ENCODE measurements around the gene ADNP2.

ADNP2 gene

GRCh38 chr18:80074183-80074582, 34.9 kb upstream of the ADNP2 start:
- H3K27ac ChIP-seq = no peak overlapping the region
- H3K9me3 ChIP-seq (replicated peaks in 1 of 11) = no peaks in the 10 kb centered on the region; a peak in 1 of 22 replicates
- no peak for TF ChIP-seq Cebpa-rat (IDR thresholded peaks at IDR 0.05)
- no peaks in the 10 kb centered on the region; a peak in 1 of 22 replicates for H3K36me3 ChIP-seq
- H3K9ac ChIP-seq = no peak overlapping the region
- no peaks in the 10 kb centered on the region for H3K27me3 ChIP-seq
- H4K20me1 ChIP-seq = no peaks in the 10 kb centered on the region
- H3K4me1 ChIP-seq = no peaks in the 10 kb centered on the region
- H3K4me3 ChIP-seq = no peak overlapping the region
- H3K4me2 ChIP-seq = no peak overlapping the region

- H3K27me3 ChIP-seq = no peaks in the 10 kb centered on the region
- no peaks in the 10 kb centered on the region; a peak in 1 of 22 replicates for H3K9me3 ChIP-seq (replicated peaks in 1 of 11)
- H3K27ac ChIP-seq = no peak overlapping the region
- H3K4me2 ChIP-seq = no peak overlapping the region
- TF ChIP-seq Cebpa-rat (IDR thresholded peaks at IDR 0.05) = no peak
- H3K4me3 ChIP-seq = no peak overlapping the region
- H4K20me1 ChIP-seq = no peaks in the 10 kb centered on the region
- H3K4me1 ChIP-seq = no peaks in the 10 kb centered on the region
- H3K36me3 ChIP-seq = no peaks in the 10 kb centered on the region; a peak in 1 of 22 replicates
- no peak overlapping the region for H3K9ac ChIP-seq
Measured at GRCh38 chr18:80074697-80075096, 34.4 kb upstream of the ADNP2 start.

GRCh38 chr18:80075940-80076339, 33.1 kb upstream of the ADNP2 start:
- Histone ChIP-seq H4K20me1 (no peaks in the 10 kb centered on the region), H3K36me3 (no peaks in the 10 kb centered on the region; a peak in 1 of 22 replicates), H3K4me1 (no peaks in the 10 kb centered on the region), H3K4me3 (no peak overlapping the region), H3K27ac (no peak overlapping the region), H3K27me3 (no peaks in the 10 kb centered on the region), H3K9me3 (replicated peaks in 1 of 11) (no peaks in the 10 kb centered on the region; a peak in 1 of 22 replicates), H3K9ac (no peak overlapping the region), H3K4me2 (no peak overlapping the region)
- no peak for TF ChIP-seq Cebpa-rat (IDR thresholded peaks at IDR 0.05)

- TF ChIP-seq Cebpa-rat (IDR thresholded peaks at IDR 0.05) = no peak
- H3K4me2 ChIP-seq = no peak overlapping the region
- no peaks in the 10 kb centered on the region for H4K20me1 ChIP-seq
- no peaks in the 10 kb centered on the region; a peak in 1 of 22 replicates for H3K36me3 ChIP-seq
- no peaks in the 10 kb centered on the region; a peak in 1 of 22 replicates for H3K9me3 ChIP-seq (replicated peaks in 1 of 11)
- H3K4me1 ChIP-seq = no peaks in the 10 kb centered on the region
- no peak overlapping the region for H3K27ac ChIP-seq
- no peak overlapping the region for H3K9ac ChIP-seq
- H3K27me3 ChIP-seq = no peaks in the 10 kb centered on the region
- no peak overlapping the region for H3K4me3 ChIP-seq
Measured at GRCh38 chr18:80076379-80076778, 32.7 kb upstream of the ADNP2 start.

GRCh38 chr18:80077873-80078272, 31.2 kb upstream of the ADNP2 start:
- H3K4me2 ChIP-seq = no peak overlapping the region
- H3K4me1 ChIP-seq = no peaks in the 10 kb centered on the region
- no peak overlapping the region for H3K9ac ChIP-seq
- no peaks in the 10 kb centered on the region; a peak in 1 of 22 replicates for H3K9me3 ChIP-seq (replicated peaks in 1 of 11)
- no peaks in the 10 kb centered on the region for H4K20me1 ChIP-seq
- H3K36me3 ChIP-seq = no peaks in the 10 kb centered on the region; a peak in 1 of 22 replicates
- no peak for TF ChIP-seq Cebpa-rat (IDR thresholded peaks at IDR 0.05)
- no peak overlapping the region for H3K27ac ChIP-seq
- no peaks in the 10 kb centered on the region for H3K27me3 ChIP-seq
- no peak overlapping the region for H3K4me3 ChIP-seq

DNA sequence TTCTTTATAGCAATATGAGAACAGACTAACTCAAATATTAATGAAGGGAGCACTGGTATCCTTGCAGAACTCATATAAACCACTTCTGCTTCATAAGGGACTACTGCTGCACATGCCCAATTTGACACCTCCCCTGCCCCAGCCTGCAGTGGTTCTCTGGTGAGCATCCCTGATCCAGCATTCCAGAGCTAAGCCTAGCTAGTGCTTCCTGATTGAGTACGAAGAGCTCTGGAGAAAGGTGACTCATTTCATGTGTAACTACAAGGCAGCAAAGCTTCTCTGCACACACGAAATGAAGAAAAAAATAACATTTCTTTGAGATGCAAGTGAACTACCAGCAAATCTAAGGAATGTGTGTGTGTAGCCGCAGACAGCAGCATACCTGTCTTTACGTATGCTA, 22.8 kb upstream of the ADNP2 start:
- H3K4me3 ChIP-seq = no peak overlapping the region
- no peak overlapping the region for H3K27ac ChIP-seq
- H4K20me1 ChIP-seq = no peaks in the 10 kb centered on the region
- no peak overlapping the region for H3K4me2 ChIP-seq
- no peak for TF ChIP-seq Cebpa-rat (IDR thresholded peaks at IDR 0.05)
- H3K27me3 ChIP-seq = no peaks in the 10 kb centered on the region
- H3K9me3 ChIP-seq (replicated peaks in 1 of 11) = peaks cover 58 to 72% (median 65%) of the 10 kb centered on the region in 11 experiments
- no peak overlapping the region for H3K9ac ChIP-seq
- H3K4me1 ChIP-seq = no peaks in the 10 kb centered on the region
- peaks cover 0 to 9% (median 3%) of the 10 kb centered on the region in 11 experiments; a peak in 5 of 22 replicates for H3K36me3 ChIP-seq

DNA sequence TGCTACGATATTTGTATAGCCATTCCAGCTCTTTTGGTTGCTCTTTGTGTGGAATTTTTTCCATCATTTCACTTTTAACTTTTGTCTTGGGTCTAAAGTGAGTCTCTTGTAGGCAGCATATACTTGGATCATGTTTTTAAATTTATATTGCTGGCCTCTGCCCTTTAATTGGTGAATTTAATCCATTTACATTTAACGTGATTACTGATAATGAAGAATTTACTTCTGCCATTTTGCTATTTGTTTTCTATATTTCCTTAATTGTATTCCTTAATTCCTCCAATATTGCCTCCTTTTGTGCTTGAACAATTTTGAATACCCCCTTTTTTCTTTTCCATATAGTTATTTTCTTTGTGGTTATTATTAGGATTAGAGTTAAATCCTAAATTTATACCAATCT, 21.0 kb upstream of the ADNP2 start:
- Histone ChIP-seq H3K27me3 (no peaks in the 10 kb centered on the region), H3K9ac (no peak overlapping the region), H3K9me3 (replicated peaks in 1 of 11) (peaks cover 58 to 72% (median 65%) of the 10 kb centered on the region in 11 experiments), H3K4me1 (no peaks in the 10 kb centered on the region), H3K4me2 (no peak overlapping the region), H3K36me3 (peaks cover 0 to 9% (median 3%) of the 10 kb centered on the region in 11 experiments; a peak in 5 of 22 replicates), H3K4me3 (no peak overlapping the region; a peak in 1 of 20 replicates), H3K27ac (no peak overlapping the region), H4K20me1 (no peaks in the 10 kb centered on the region)
- no peak for TF ChIP-seq Cebpa-rat (IDR thresholded peaks at IDR 0.05)

DNA sequence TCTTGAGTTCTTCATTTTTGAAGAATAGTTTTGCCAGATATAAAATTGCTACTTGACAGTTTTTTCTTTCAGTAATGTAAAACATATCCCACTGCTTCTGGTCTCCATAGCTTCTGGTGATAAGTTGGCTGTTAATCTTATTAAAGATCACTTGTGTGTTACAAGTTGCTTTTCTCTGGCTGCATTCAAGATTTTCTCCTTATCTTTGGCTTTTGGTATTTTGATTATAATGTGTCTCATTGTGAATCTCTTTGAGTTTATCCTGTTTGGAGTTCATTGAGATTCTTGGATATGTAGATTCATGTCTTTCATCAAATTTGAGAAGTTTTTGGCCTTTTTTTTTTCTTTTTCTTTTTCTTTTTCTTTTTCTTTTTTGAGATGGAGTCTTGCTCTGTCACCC, 20.2 kb upstream of the ADNP2 start:
- TF ChIP-seq Cebpa-rat (IDR thresholded peaks at IDR 0.05) = no peak
- Histone ChIP-seq H4K20me1 (no peaks in the 10 kb centered on the region), H3K9ac (no peak overlapping the region), H3K36me3 (peaks cover 0 to 9% (median 3%) of the 10 kb centered on the region in 11 experiments; a peak in 5 of 22 replicates), H3K4me3 (no peak overlapping the region), H3K4me2 (no peak overlapping the region), H3K27ac (no peak overlapping the region), H3K9me3 (replicated peaks in 1 of 11) (peaks cover 58 to 78% (median 65%) of the 10 kb centered on the region in 11 experiments), H3K4me1 (no peaks in the 10 kb centered on the region), H3K27me3 (no peaks in the 10 kb centered on the region)

DNA sequence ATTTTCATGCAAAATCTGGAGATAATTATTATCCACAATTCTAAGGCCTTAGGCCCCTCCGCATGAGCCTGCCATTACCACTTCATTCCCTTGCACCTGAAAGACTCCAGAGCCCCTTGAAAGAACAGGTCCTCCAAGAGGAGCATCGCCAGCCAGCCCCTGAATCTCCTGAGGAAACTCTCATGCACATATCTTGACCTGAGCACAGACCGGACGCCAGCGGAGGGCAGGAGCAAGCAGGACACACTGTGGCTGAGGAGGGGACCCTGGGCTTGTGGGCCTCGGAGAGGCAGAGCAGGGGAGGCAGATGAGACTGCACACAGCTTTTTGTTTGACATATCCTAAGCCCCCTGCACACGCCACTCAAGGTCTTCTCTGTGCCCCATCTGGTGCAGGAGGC, 13.6 kb upstream of the ADNP2 start:
- TF ChIP-seq Cebpa-rat (IDR thresholded peaks at IDR 0.05) = no peak
- H3K36me3 ChIP-seq = peaks cover 0 to 4% (median 0%) of the 10 kb centered on the region in 11 experiments; a peak in 2 of 22 replicates
- H3K4me2 ChIP-seq = no peak overlapping the region
- H3K4me1 ChIP-seq = no peaks in the 10 kb centered on the region
- H3K9me3 ChIP-seq (replicated peaks in 1 of 11) = peaks cover 4 to 30% (median 16%) of the 10 kb centered on the region in 11 experiments
- H3K4me3 ChIP-seq = no peak overlapping the region
- no peaks in the 10 kb centered on the region for H4K20me1 ChIP-seq
- no peak overlapping the region for H3K27ac ChIP-seq
- no peaks in the 10 kb centered on the region for H3K27me3 ChIP-seq
- no peak overlapping the region for H3K9ac ChIP-seq

DNA sequence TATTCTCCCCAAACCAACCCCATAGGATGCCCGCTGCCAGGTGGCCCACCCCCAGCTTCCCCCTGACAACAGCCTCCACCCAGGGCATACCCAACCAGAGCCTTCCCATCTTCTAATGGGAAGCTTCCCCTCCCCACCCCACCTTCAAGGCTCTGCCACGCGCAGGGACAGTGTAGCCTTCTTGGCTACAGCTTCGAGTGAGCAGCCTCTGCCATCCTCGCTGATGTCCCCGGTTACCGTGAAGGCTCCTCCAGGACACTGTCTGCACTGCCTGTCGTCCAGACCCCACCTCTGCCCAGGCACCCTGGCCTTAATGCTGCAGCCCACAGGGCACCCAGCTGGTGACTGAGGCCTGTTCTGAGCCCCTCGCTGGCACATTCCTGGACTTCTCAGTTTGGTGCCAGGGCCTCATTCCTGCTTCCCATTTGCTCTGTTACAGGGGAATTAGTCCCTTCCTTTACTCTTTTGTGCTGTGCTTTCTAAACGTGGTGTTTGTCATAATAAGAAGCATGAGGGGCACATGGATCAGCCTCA, 13.0 kb upstream of the ADNP2 start:
- H3K27me3 ChIP-seq = no peaks in the 10 kb centered on the region
- no peaks in the 10 kb centered on the region for H4K20me1 ChIP-seq
- no peaks in the 10 kb centered on the region for H3K4me1 ChIP-seq
- H3K4me2 ChIP-seq = no peak overlapping the region
- H3K36me3 ChIP-seq = no peaks in the 10 kb centered on the region
- H3K9me3 ChIP-seq (replicated peaks in 1 of 11) = peaks cover 7 to 33% (median 18%) of the 10 kb centered on the region in 11 experiments; a peak in 17 of 22 replicates
- H3K27ac ChIP-seq = no peak overlapping the region
- H3K4me3 ChIP-seq = no peak overlapping the region
- no peak for TF ChIP-seq Cebpa-rat (IDR thresholded peaks at IDR 0.05)
- H3K9ac ChIP-seq = no peak overlapping the region
